ENCODE measurements around the gene MKRN2. TPM values are rescaled to one million over a fixed set of nuclear protein-coding genes. Genes with fewer than 3 reads are reported as not detected.
A peak's percentile ranks its signal among the peaks of the same experiment; 100 is the strongest.

Gene MKRN2
- total and polyA plus RNA-seq, 7 donors = 17.2 to 35.5 (median 21.2) TPM

GRCh38 chr3:12601072-12601471 lies 44.2 kb downstream of the MKRN2 start:
- intact Hi-C loops (cut with DNase I) = no loop called here
- H3K4me1 ChIP-seq = no peaks in the 10 kb centered on the region
- DNase-seq (no peak), ATAC-seq (no peak)
- 56 to 63% (median 56%) methylated on average over 1 of the region's 1 CpG for WGBS, 3 donors
- H3K4me3 ChIP-seq = no peak overlapping the region
- peaks cover 4 to 99% of the 10 kb centered on the region in 2 donors for H3K36me3 ChIP-seq (ENCODE audit: insufficient read depth in 1 of 2, low read depth in 1 of 2)
- no peaks in the 10 kb centered on the region for H3K9me3 ChIP-seq
- H3K27ac ChIP-seq = no peak overlapping the region
- TF ChIP-seq CTCF (IDR thresholded peaks at IDR 0.05) = peak; percentile 10
- H3K27me3 ChIP-seq (ENCODE audit: insufficient read depth in 3 of 3, low read length in 2 of 3) = no peaks in the 10 kb centered on the region

- peak in 2 of 4 donors; percentile 17 to 37 for ATAC-seq
- Histone ChIP-seq H3K36me3 (ENCODE audit: insufficient read depth in 1 of 2, low read depth in 1 of 2) (peaks cover 13 to 99% of the 10 kb centered on the region in 2 donors), H3K4me3 (no peak overlapping the region), H3K27me3 (ENCODE audit: insufficient read depth in 3 of 3, low read length in 2 of 3) (no peaks in the 10 kb centered on the region), H3K27ac (no peak overlapping the region), H3K9me3 (no peaks in the 10 kb centered on the region), H3K4me1 (no peaks in the 10 kb centered on the region)
- WGBS, 3 donors = 89 to 92% (median 89%) methylated on average over 2 of the region's 2 CpGs
- TF ChIP-seq CTCF (IDR thresholded peaks at IDR 0.05) = no peak
- intact Hi-C loops (cut with DNase I) = no loop called here
- DNase-seq = no peak
Observed at GRCh38 chr3:12603969-12604368, 47.1 kb downstream of the MKRN2 start.

GRCh38 chr3:12608376-12608775 lies 51.5 kb downstream of the MKRN2 start:
- no peaks in the 10 kb centered on the region for H3K27me3 ChIP-seq (ENCODE audit: insufficient read depth in 3 of 3, low read length in 2 of 3)
- H3K27ac ChIP-seq = no peak overlapping the region
- H3K36me3 ChIP-seq (ENCODE audit: insufficient read depth in 1 of 2, low read depth in 1 of 2) = peaks cover 11 to 84% of the 10 kb centered on the region in 2 donors
- WGBS, 3 donors = 95 to 100% (median 97%) methylated on average over 1 of the region's 1 CpG
- DNase-seq (no peak), ATAC-seq (no peak)
- no peak for TF ChIP-seq CTCF (IDR thresholded peaks at IDR 0.05)
- intact Hi-C loops (cut with DNase I) = no loop called here
- no peaks in the 10 kb centered on the region for H3K4me1 ChIP-seq
- H3K4me3 ChIP-seq = no peak overlapping the region
- H3K9me3 ChIP-seq = no peaks in the 10 kb centered on the region

GRCh38 chr3:12611117-12611516 lies 54.2 kb downstream of the MKRN2 start:
- H3K36me3 ChIP-seq (ENCODE audit: insufficient read depth in 1 of 2, low read depth in 1 of 2) = peaks cover 8 to 71% of the 10 kb centered on the region in 2 donors
- intact Hi-C loops (cut with DNase I) = no loop called here
- TF ChIP-seq CTCF (IDR thresholded peaks at IDR 0.05) = no peak

More at GRCh38 chr3:12611117-12611516, 54.2 kb downstream of the MKRN2 start:
- Histone ChIP-seq H3K4me1 (peaks cover 12% of the 10 kb centered on the region), H3K4me3 (no peak overlapping the region), H3K27me3 (ENCODE audit: insufficient read depth in 3 of 3, low read length in 2 of 3) (no peaks in the 10 kb centered on the region), H3K9me3 (no peaks in the 10 kb centered on the region), H3K27ac (no peak overlapping the region)
- ATAC-seq (peak in 2 of 4 donors; percentile 35 to 39), DNase-seq (no peak)
- 70 to 73% (median 71%) methylated on average over 5 of the region's 5 CpGs for WGBS, 3 donors
